Astrocyte (in vitro differentiated cells and primary cell): ENCODE data around the gene CERS6. TPM values are rescaled to one million over a fixed set of nuclear protein-coding genes. Genes with fewer than 3 reads are reported as not detected.

ENCODE experiments used
- DNase-seq: peaks from one replicate; pipeline ENCODE4 v3.0.0-alpha.2; 2010; ENCODE audit warnings: low read depth
- FAIRE-seq: peaks from 2 replicates; lab custom pipeline; 2011; peaks lifted over from hg19 to GRCh38; lab: Jason Lieb, UNC
- H2AFZ ChIP-seq: 2 replicates; pipeline ENCODE4 v1.6.0; 2012; ENCODE audit warnings: low read depth, low read length, inconsistent platforms
- H3K27ac ChIP-seq: 2 replicates; pipeline ENCODE4 v1.5.1; 2011; ENCODE audit warnings: low read depth, low read length, inconsistent platforms
- H3K27me3 ChIP-seq: 2 replicates; pipeline ENCODE4 v1.6.0; 2011; ENCODE audit warnings: low read length, inconsistent platforms; ENCODE audit not compliant: insufficient read depth
- H3K36me3 ChIP-seq: 2 replicates; pipeline ENCODE4 v1.5.1; 2011; ENCODE audit warnings: low read length, inconsistent platforms; ENCODE audit not compliant: insufficient read depth
- H3K4me1 ChIP-seq: 2 replicates; pipeline ENCODE4 v1.5.1; 2011; ENCODE audit warnings: low read length, inconsistent platforms; ENCODE audit not compliant: insufficient read depth
- H3K4me2 ChIP-seq: 2 replicates; pipeline ENCODE4 v1.6.0; 2012; ENCODE audit warnings: low read length, inconsistent platforms
- H3K4me3 ChIP-seq: 2 replicates; pipeline ENCODE4 v1.5.1; 2011; ENCODE audit warnings: low read depth, mild to moderate bottlenecking, low read length, inconsistent platforms; ENCODE audit not compliant: insufficient read depth
- H3K79me2 ChIP-seq: 2 replicates; pipeline ENCODE4 v1.6.0; 2012; ENCODE audit warnings: mild to moderate bottlenecking, low read length, inconsistent platforms; ENCODE audit not compliant: insufficient read depth
- H3K9ac ChIP-seq: 2 replicates; pipeline ENCODE4 v1.6.0; 2012; ENCODE audit warnings: mild to moderate bottlenecking, low read length, inconsistent platforms
- H3K9me3 ChIP-seq: 2 replicates; pipeline ENCODE4 v1.5.1; 2012; ENCODE audit warnings: low read depth, mild to moderate bottlenecking, low read length, inconsistent platforms; ENCODE audit not compliant: insufficient read depth
- H4K20me1 ChIP-seq: 2 replicates; pipeline ENCODE4 v1.6.0; 2012; ENCODE audit warnings: low read length, inconsistent platforms; ENCODE audit not compliant: insufficient read depth
- H3K27ac Mint-ChIP-seq: one replicate; pipeline ENCODE4 v1.8.0; 2021; ENCODE audit warnings: mild to moderate bottlenecking, mixed read lengths; ENCODE audit not compliant: unreplicated experiment
- H3K27me3 Mint-ChIP-seq: one replicate; pipeline ENCODE4 v1.8.0; 2021; ENCODE audit warnings: low read depth, mixed read lengths; ENCODE audit not compliant: unreplicated experiment
- H3K36me3 Mint-ChIP-seq: one replicate; pipeline ENCODE4 v1.8.0; 2021; ENCODE audit warnings: low read depth, mixed read lengths; ENCODE audit not compliant: unreplicated experiment
- H3K4me1 Mint-ChIP-seq: one replicate; pipeline ENCODE4 v1.8.0; 2021; ENCODE audit warnings: low read depth, mixed read lengths; ENCODE audit not compliant: unreplicated experiment
- H3K4me3 Mint-ChIP-seq: one replicate; pipeline ENCODE4 v1.8.0; 2021; ENCODE audit warnings: mild to moderate bottlenecking, moderate library complexity, mixed read lengths; ENCODE audit not compliant: unreplicated experiment
- H3K9me3 Mint-ChIP-seq: one replicate; pipeline ENCODE4 v1.8.0; 2021; ENCODE audit warnings: mild to moderate bottlenecking, mixed read lengths; ENCODE audit not compliant: unreplicated experiment
- EZH2 ChIP-seq: IDR thresholded peaks from 2 replicates; pipeline ENCODE4 v1.6.1; 2012; ENCODE audit warnings: mild to moderate bottlenecking, low read length, inconsistent platforms; ENCODE audit not compliant: insufficient read depth
- total RNA-seq: library from RNA; stranded (reverse); gene quantifications from 2 replicates; pipeline ENCODE4 v1.2.1, GENCODE V29; 2021
- TF ChIP-seq, protein P1 (sequence below): IDR thresholded peaks from 2 replicates; pipeline ENCODE4 v1.5.1; 2011; ENCODE audit warnings: low read depth, mild to moderate bottlenecking, inconsistent platforms, low read length, moderate library complexity; ENCODE audit not compliant: insufficient read depth

The CERS6 gene
- total RNA-seq, 1 donor from 2014 or later: 23.4 TPM

DNA sequence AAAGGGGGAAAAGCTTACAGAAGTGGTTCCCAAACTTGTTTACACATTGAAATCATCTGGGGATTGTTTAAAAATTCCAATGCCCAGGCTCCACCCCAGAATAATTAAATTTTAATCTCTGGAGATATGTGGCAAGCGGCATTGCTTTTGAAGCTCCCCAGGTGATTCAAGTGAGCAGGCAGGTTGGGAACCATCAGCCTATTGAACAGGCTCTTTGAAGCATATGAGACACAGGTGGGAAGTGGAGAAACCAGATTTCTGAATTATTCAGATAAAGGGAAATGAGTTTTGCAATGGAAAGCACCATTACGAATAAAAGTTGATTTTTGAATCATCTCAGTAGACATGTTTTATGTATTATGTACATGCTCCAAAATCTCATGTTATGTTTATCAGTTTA is 288.8 kb downstream of the CERS6 start:
- H3K4me3 Mint-ChIP-seq: no peak overlapping the region
- H3K9me3 Mint-ChIP-seq: no peaks in the 10 kb centered on the region
- no peak for TF ChIP-seq EZH2
- TF ChIP-seq, protein P1, sequence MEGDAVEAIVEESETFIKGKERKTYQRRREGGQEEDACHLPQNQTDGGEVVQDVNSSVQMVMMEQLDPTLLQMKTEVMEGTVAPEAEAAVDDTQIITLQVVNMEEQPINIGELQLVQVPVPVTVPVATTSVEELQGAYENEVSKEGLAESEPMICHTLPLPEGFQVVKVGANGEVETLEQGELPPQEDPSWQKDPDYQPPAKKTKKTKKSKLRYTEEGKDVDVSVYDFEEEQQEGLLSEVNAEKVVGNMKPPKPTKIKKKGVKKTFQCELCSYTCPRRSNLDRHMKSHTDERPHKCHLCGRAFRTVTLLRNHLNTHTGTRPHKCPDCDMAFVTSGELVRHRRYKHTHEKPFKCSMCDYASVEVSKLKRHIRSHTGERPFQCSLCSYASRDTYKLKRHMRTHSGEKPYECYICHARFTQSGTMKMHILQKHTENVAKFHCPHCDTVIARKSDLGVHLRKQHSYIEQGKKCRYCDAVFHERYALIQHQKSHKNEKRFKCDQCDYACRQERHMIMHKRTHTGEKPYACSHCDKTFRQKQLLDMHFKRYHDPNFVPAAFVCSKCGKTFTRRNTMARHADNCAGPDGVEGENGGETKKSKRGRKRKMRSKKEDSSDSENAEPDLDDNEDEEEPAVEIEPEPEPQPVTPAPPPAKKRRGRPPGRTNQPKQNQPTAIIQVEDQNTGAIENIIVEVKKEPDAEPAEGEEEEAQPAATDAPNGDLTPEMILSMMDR: no peak
- H3K9me3 ChIP-seq: no peaks in the 10 kb centered on the region
- no peak overlapping the region for H3K9ac ChIP-seq
- H3K79me2 ChIP-seq: no peaks in the 10 kb centered on the region
- no peaks in the 10 kb centered on the region for H3K4me1 ChIP-seq
- no peak for FAIRE-seq
- H3K27me3 ChIP-seq: no peaks in the 10 kb centered on the region
- H3K27ac ChIP-seq: no peak overlapping the region
- H3K4me2 ChIP-seq: no peak overlapping the region
- H3K36me3 ChIP-seq: no peaks in the 10 kb centered on the region
- no peak overlapping the region for H3K4me3 ChIP-seq
- no peaks in the 10 kb centered on the region for H3K27me3 Mint-ChIP-seq
- H3K27ac Mint-ChIP-seq: no peak overlapping the region
- no peaks in the 10 kb centered on the region for H4K20me1 ChIP-seq
- no peaks in the 10 kb centered on the region for H3K36me3 Mint-ChIP-seq
- H2AFZ ChIP-seq: no peak overlapping the region
- DNase-seq: no peak
- H3K4me1 Mint-ChIP-seq: no peaks in the 10 kb centered on the region

DNA sequence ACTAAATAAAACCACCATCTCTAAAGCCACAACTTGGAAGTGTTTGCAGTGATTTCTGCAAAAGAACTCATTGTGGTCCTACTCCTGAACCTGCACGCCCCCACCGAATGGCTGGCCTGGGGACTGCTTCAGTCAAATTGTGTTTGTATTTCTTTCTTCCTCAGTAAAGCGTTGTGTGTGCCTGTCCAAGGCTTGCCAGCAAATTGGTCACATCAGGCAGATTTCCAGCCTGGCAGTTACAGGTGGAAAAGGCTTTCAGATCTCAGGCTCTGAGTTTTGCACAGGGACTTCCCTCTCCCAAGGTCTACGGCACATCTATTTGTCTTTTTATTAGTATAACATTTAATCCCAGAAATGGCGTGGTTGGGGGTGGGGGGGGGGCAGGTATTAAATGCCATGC is 292.4 kb downstream of the CERS6 start:
- Histone ChIP-seq H3K4me1 (no peaks in the 10 kb centered on the region), H3K9ac (no peak overlapping the region), H3K4me2 (no peak overlapping the region), H3K36me3 (no peaks in the 10 kb centered on the region), H4K20me1 (no peaks in the 10 kb centered on the region), H3K27ac (no peak overlapping the region), H3K27me3 (no peaks in the 10 kb centered on the region), H3K79me2 (no peaks in the 10 kb centered on the region), H3K9me3 (no peaks in the 10 kb centered on the region), H2AFZ (no peak overlapping the region), H3K4me3 (no peak overlapping the region)
- Mint-ChIP-seq H3K27ac (no peak overlapping the region), H3K27me3 (no peaks in the 10 kb centered on the region), H3K4me1 (no peaks in the 10 kb centered on the region), H3K4me3 (no peak overlapping the region), H3K36me3 (no peaks in the 10 kb centered on the region), H3K9me3 (no peaks in the 10 kb centered on the region)
- FAIRE-seq (no peak), DNase-seq (no peak)
- TF ChIP-seq, protein P1: no peak
- TF ChIP-seq EZH2: no peak

GRCh38 chr2:168749297-168749696 is 293.2 kb downstream of the CERS6 start:
- no peaks in the 10 kb centered on the region for H3K4me1 ChIP-seq
- H3K4me1 Mint-ChIP-seq: no peaks in the 10 kb centered on the region
- no peak overlapping the region for H3K27ac ChIP-seq
- H3K4me3 ChIP-seq: no peak overlapping the region
- TF ChIP-seq, protein P1: no peak
- no peak for TF ChIP-seq EZH2
- H3K36me3 ChIP-seq: no peaks in the 10 kb centered on the region
- no peak overlapping the region for H3K4me3 Mint-ChIP-seq
- DNase-seq (no peak), FAIRE-seq (no peak)
- no peaks in the 10 kb centered on the region for H3K36me3 Mint-ChIP-seq
- H3K27ac Mint-ChIP-seq: no peak overlapping the region
- H3K79me2 ChIP-seq: no peaks in the 10 kb centered on the region
- no peak overlapping the region for H3K4me2 ChIP-seq
- H2AFZ ChIP-seq: no peak overlapping the region
- no peaks in the 10 kb centered on the region for H4K20me1 ChIP-seq
- H3K27me3 ChIP-seq: no peaks in the 10 kb centered on the region
- H3K9me3 ChIP-seq: no peaks in the 10 kb centered on the region
- no peaks in the 10 kb centered on the region for H3K27me3 Mint-ChIP-seq
- no peak overlapping the region for H3K9ac ChIP-seq
- H3K9me3 Mint-ChIP-seq: no peaks in the 10 kb centered on the region
